Tibial nerve (tissue), 4 donors: Measurements from ENCODE around the gene RELA.

Experiments
- EP300 ChIP-seq, 2 donors: sonication (generic); formaldehyde crosslinking; IDR thresholded peaks; one replicate each; pipeline ENCODE4 v1.6.1; 2017; ENCODE audit warnings: antibody characterized with exemption in 2 of 2, mild to moderate bottlenecking in 1 of 2
- POLR2A ChIP-seq, 2 donors: fragments of 450-650 bp; IDR thresholded peaks; one replicate each; pipeline ENCODE4 v1.6.1; 2017; ENCODE audit warnings: antibody characterized with exemption in 2 of 2, mild to moderate bottlenecking in 2 of 2, moderate library complexity in 2 of 2
- TF ChIP-seq, protein P1 (sequence below), 5 experiments: fragments of 200-600 bp in 3 of 5; fragments of 450-650 bp in 2 of 5; sonication (generic) in 3 of 5; IDR thresholded peaks; one replicate each; pipeline ENCODE4 v1.5.1; 2016 to 2019; ENCODE audit warnings: antibody characterized with exemption in 5 of 5, mild to moderate bottlenecking in 3 of 5, moderate library complexity in 2 of 5

DNA sequence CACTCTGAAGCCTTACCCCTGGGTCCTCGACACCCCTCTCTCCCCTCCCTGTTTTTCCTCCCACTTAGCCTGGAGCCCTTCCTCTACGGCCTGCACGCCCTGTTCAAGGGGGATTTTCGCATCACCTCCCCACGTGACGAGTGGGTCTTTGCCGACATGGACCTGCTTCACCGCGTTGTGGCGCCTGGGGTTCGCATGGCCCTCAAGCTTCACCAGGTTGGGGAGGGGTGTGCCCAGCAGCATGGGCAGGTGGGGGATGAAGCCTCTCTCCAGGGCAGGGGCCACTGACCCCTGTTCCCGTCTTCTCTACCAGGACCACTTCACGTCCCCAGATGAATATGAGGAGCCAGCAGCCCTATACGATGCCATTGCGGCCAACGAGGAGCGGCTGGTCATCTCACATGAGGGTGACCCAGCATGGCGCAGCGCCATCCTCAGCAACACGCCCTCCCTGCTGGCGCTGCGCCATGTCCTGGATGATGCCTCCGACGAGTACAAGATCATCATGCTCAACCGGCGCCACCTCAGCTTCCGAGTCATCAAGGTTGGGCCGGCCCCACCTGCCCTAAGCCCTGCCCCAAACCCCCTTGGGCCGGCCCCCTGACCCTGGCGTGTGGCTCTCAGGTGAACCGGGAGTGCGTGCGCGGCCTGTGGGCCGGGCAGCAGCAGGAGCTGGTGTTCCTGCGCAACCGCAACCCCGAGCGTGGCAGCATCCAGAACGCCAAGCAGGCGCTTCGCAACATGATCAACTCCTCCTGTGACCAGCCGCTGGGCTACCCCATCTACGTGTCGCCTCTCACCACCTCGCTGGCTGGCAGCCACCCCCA lies 27.6 kb downstream of the RELA start:
- TF ChIP-seq, protein P1, sequence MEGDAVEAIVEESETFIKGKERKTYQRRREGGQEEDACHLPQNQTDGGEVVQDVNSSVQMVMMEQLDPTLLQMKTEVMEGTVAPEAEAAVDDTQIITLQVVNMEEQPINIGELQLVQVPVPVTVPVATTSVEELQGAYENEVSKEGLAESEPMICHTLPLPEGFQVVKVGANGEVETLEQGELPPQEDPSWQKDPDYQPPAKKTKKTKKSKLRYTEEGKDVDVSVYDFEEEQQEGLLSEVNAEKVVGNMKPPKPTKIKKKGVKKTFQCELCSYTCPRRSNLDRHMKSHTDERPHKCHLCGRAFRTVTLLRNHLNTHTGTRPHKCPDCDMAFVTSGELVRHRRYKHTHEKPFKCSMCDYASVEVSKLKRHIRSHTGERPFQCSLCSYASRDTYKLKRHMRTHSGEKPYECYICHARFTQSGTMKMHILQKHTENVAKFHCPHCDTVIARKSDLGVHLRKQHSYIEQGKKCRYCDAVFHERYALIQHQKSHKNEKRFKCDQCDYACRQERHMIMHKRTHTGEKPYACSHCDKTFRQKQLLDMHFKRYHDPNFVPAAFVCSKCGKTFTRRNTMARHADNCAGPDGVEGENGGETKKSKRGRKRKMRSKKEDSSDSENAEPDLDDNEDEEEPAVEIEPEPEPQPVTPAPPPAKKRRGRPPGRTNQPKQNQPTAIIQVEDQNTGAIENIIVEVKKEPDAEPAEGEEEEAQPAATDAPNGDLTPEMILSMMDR (IDR thresholded peaks at IDR 0.05) = no peak
- TF ChIP-seq POLR2A (IDR thresholded peaks at IDR 0.05) (no peak), EP300 (IDR thresholded peaks at IDR 0.05) (no peak)
